Vagina (tissue), 2 donors: ENCODE results near the gene ATP8A1.

Experiments
- POLR2A ChIP-seq, 2 donors: fragments of 450-650 bp; IDR thresholded peaks; one replicate each; pipeline ENCODE4 v1.6.1; 2017; ENCODE audit warnings: antibody characterized with exemption in 2 of 2, mild to moderate bottlenecking in 2 of 2, moderate library complexity in 2 of 2
- POLR2AphosphoS5 ChIP-seq, 2 donors: sonication (generic); formaldehyde crosslinking; IDR thresholded peaks; one replicate each; pipeline ENCODE4 v1.9.0; 2017; ENCODE audit warnings: antibody characterized with exemption in 2 of 2, mild to moderate bottlenecking in 2 of 2, low read depth in 1 of 2; ENCODE audit not compliant: insufficient read depth in 1 of 2
- TF ChIP-seq, protein P1 (sequence below), 3 experiments: fragments of 450-650 bp in 2 of 3; fragments of 200-600 bp in 1 of 3; sonication (generic) in 1 of 3; IDR thresholded peaks; one replicate each; pipeline ENCODE4 v1.5.1; 2017 to 2019; ENCODE audit warnings: antibody characterized with exemption in 3 of 3, mild to moderate bottlenecking in 2 of 3, moderate library complexity in 2 of 3

DNA sequence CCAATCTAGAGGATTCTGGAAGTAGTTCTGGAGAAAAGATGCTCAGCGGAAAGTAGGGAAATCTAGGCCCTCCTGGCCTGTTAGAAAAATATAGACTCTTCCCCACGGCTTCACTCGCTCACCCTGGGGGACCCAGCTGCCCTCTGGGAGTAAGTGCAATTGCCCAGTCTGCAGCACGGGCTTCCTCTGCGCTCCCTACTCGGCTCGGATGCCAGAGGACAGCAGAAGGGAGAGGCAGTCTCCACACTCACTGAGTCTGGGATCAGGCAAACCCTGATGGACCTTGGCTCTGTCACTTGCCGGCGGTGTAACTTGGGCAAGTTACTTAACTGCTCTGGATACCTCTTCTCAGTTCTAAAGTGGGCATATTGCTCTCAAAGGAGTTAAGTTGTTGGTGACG lies 257.5 kb downstream of the ATP8A1 start:
- TF ChIP-seq, protein P1, sequence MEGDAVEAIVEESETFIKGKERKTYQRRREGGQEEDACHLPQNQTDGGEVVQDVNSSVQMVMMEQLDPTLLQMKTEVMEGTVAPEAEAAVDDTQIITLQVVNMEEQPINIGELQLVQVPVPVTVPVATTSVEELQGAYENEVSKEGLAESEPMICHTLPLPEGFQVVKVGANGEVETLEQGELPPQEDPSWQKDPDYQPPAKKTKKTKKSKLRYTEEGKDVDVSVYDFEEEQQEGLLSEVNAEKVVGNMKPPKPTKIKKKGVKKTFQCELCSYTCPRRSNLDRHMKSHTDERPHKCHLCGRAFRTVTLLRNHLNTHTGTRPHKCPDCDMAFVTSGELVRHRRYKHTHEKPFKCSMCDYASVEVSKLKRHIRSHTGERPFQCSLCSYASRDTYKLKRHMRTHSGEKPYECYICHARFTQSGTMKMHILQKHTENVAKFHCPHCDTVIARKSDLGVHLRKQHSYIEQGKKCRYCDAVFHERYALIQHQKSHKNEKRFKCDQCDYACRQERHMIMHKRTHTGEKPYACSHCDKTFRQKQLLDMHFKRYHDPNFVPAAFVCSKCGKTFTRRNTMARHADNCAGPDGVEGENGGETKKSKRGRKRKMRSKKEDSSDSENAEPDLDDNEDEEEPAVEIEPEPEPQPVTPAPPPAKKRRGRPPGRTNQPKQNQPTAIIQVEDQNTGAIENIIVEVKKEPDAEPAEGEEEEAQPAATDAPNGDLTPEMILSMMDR (IDR thresholded peaks at IDR 0.05): no peak
- TF ChIP-seq POLR2A (IDR thresholded peaks at IDR 0.05) (no peak), POLR2AphosphoS5 (IDR thresholded peaks at IDR 0.05; ENCODE audit: insufficient read depth in 1 of 2, low read depth in 1 of 2) (no peak)
